GM18526 (cell line): ENCODE data around the gene GSTM3.

Experiments used
- POLR2A ChIP-seq: IDR thresholded peaks from 3 replicates; pipeline ENCODE4 v1.6.1; 2011; ENCODE audit not compliant: insufficient read length; ENCODE audit errors: extremely low read depth

The GSTM3 gene

DNA sequence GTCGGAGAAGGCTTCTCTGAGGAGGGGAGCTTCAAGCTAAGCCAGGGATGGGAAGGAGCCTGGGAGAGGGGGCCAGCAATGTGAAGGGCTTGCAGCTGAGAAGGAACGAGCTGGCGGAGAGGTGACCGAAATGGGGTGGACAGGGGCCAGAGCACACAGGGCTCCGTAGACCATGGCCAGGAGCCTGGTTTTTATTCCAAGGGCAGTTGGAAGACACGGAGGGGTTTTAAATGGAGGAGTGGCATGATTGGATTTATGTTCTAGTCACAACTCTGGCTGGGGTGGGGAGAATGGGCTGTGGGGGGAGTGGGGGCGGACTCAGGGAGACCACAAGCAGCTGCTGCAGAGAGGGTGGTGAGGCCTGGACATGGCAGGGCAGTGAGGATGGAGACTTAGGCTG, 28.0 kb upstream of the GSTM3 start:
- TF ChIP-seq POLR2A: no peak

DNA sequence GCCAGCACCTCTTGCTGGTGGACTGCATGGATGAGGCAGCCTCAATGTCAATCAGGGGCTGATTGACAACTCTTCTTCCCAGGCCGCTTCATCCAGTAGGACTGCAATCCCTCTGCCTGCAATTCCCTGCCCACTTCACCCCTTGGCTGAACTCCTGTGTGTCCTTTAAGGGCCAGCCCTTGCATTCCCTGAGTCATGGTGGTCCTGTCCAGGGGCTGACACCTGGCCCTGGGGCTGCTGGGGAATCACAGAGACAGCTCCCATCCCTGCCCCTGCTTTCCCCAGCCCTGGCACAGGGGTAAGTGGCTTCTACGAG, 27.5 kb upstream of the GSTM3 start:
- TF ChIP-seq POLR2A: no peak

DNA sequence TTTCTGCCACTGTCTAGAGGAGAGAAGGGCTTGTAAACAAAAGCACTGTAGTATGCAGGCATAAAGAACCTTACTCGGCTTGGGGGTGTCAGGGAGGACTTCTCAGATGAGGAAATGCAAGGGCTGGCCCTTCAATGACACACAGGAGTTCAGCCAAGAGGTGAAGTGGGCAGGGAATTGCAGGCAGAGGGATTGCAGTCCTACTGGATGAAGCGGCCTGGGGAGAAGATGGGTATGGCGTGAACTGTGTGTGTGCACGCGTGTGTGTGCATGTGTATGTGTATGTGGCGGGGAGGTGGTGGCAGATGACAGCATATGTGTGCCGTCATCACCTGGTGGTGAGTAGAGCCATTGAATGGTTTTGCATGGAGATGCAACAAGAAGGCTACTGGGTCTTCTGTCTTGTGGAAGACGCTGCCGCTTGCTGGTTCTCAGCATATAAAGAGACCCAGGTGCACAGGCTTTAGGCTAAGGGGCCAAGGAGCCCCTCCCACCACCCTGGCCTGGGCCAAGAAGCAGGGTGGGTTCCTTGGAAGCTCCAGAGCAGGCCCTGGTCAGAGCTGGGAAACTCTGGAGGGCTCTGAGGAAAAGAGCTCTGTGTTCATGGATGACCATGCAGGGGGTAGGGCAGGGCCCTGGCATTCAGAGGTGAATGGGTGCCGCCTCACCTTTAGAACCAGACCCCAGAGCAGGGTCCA, 26.9 kb upstream of the GSTM3 start:
- TF ChIP-seq POLR2A: no peak

DNA sequence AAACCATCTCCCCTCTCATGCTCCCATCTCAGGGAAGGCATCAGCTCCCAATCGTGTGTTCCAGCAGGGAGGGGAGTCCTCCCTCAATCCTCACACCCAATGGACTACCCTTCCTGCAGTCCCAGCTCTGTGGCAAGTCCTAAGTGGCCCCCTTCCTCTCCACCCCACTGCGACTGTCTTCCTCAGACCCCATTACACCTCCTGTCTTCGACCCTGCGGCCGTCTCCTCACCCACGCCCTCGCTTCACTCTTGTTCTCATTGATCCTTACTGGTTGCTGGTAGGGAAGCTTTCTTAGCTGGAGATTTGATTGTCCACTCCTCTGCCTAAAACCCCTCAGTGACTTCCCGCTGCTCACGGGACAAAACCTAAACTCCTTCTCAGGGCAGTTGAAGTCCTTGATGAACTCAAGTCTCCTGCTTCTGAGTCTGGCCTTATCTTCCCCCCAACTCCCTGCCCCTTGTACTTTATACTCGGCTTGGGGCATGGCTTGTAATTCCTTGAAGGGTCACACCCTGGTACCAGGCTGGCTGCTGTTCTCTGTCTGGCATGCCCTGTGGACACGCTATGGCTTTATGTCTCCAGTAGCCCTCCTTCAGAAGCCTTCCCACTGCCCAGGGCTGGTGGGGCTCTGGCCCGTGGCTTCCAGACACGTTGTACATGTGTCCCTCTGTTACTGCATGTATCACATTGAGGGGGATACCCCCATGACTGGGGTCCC, 25.2 kb upstream of the GSTM3 start:
- TF ChIP-seq POLR2A: no peak

DNA sequence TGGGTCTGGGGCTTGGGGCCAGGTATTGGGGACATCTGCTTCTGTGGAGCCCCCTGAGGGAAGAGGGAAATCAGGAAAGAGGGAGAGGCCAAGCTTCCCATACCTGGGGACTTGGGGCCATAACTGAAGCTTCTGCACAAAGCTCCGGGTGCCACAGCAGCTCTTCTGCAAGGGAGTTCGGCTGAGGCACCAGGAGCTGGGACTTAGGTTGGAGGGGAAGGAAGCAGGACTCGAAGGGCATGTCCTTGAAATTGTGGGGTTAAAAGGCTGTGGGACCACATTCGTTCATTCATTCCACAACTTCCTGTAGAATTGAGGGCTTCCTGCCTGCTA, 24.6 kb upstream of the GSTM3 start:
- TF ChIP-seq POLR2A: no peak

DNA sequence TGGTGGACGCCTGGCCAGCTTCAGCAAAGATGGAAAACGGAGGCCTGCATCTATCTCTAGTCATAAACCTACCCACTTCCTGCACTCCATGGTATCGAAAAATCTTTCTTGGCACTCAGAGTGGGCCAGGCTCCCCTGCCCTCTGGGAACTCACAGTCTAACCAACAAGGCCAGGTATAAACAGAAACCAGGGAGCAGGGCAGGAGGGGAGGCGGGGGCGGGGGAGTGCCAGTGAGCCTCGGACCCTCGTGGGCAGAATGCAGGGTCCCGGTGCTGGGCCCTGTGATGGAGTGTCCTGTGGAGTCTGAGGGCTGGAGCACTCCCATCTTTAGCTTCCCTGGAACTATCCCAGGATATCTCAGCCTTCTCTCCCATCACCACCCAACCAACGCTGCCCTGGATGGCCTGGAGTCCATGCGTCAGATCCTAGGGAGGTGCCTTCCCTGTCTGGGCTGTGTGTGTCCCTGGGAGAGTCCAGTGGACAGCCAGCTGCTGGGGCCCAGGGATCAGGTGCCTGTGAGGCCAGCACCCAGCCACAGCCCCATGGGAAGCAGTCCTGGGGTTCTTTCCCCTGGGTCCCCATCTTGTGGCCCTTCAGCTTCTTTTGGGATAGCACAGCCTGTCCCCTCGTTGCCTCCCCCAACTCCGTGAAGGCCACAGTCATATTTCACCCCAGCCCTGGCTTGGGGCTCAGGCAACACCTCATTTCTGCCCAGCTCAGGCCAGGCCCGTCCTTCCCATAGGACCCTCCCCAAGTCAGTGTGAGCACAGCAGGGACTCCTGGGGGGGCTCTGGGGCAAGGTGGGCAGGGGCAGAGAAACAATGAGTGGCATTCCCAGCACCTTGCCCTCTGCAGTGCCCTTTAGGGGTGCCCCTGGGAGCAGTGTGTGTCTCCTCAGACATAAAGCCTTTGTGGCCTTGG, 24.0 kb upstream of the GSTM3 start:
- TF ChIP-seq POLR2A: no peak

DNA sequence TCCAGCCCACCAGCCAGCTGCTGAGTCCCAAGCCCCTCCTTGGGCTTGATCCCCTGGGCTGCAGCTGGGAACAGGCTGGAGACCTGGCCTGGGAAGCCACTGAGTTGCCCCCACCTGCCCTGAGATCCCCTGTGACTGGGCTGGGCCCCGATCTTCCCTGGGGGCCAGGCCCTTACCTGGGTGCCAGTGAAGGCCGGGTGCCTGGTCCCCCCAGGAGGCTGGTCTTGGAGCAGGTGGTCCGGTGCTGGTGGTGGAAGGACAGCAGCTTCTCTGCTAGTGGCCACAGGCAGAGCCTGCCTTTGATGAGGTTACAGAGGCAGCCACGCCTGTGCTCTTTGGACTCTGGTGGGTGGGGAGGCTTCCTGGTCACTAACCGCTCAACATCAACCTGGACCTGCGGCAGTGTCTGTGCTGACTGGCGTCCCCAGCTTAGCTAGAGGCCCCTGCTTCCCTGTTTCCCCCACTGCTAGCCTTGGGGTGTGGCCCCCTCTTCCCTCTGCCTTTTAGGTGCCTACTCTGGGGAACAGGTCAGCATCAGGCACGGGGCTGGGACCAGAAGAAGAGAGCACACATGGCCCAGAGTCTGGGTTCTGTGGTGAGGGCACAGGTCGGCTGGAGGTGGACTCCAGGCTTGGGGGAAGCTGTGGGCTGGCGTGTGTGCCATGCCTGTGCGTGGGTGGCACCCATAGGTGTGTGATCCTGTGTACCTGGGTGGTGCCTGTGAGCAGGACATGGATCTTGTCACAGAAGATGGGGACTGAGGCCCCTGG, 23.0 kb upstream of the GSTM3 start, which contains the start of gene EPS8L3:
Gene EPS8L3 (minus strand): TSS at position 278 of the 770 bp plus-strand sequence. CDS start 2,174 bp downstream, outside the sequence.
- TF ChIP-seq POLR2A: no peak

DNA sequence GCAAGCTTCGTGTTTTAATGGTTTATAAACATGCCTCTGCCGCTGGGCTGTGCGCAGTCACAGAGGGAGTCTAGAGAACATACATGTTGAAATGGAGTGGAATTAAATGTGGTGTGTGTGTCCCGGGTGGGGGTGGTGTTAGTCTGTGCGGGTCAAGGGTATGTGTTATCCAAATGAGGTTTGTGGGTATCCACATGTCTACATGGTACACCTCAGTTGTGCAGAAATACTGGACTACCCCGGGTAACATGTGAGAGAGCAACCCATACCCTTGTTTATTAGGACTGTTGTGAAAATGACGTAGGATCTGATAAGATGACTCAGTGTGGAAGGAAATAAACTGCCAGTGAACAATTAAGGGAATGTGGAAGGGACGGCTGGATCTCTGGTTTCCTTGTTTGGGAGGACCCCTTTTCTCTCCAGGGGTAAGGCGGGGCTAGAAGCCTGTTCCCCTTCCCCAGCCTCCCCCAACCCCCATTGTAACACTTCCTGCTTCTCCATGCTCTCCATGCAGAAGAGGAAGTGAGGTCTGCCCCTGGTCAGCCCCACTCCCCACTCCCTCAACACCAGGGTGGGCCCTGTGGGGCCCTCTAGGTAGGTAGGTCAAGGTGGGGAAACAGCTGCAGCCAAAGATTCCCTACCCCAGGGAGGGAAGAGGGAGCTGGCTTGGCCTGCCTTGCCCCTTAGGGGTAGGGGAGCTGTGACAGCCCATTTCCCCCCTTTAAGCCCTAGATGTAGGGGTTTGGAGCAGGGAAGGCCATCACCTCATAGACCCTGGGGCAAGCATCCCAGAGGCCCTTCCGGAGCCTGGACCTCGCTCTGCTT, 22.2 kb upstream of the GSTM3 start:
- TF ChIP-seq POLR2A: no peak

DNA sequence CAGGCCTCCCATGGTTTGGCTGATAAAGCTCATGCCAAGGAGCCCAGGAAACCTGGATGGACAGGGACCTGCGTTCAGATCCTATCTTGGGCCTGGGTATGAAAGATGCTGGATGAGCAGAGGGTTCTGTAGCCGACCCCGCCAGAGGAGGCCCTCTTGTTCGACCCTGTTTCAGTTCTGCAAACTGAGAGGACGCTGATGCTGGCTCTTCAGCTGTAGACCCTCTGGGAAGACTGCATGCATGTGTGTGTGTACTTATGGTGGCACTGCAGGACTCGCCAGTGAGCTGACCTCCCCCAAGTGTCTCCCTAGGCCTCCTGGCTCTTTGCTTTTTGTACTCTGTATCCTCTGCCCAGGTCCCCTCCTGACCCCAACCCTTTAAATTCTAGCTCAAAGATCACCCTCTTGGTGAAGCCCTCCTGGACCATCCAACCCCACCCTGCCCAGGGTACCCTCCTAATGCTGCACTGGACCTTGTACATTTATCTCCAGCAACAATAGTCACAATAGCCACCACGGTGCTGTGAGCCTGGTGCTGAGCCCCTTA, 21.3 kb upstream of the GSTM3 start:
- no peak for TF ChIP-seq POLR2A

DNA sequence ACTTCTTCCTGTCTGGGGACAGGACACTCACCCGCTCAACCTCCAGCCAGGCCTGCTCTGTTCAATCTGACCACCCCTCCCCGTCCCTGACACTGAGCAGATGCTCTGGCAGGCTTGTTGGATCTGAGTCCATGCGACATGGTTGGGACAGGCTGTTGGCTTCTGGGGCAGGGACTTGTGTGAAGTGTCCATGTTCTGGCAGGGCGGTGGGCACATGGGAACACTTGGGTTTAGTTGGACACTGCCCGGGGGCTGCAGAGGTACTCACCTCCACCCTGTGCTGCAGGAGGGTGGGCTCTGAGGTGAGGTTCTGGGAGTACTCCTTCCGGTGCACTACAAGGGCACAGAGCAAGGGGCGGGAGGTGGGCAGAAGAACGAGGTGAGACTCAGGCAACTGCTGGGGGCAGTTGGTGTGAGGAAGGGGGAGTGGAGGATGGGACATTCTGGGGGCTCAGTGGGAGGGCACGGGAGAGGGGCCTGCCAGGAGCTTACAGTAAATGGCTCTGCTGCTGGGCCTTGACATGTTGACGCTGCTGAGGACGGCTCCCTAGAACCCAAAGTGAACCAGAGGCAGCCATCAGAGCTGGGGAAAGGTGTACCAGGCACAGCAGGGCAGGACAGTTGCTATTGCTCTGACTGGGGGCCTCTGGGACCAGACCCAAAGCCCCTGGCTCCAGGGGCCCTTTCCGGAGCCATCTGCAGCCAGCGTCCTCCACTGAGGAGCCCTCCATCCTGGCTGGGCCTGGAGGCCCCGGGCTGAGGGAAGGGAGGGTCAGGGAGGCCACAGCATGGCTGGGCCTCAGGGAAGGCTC, 20.6 kb upstream of the GSTM3 start:
- no peak for TF ChIP-seq POLR2A

DNA sequence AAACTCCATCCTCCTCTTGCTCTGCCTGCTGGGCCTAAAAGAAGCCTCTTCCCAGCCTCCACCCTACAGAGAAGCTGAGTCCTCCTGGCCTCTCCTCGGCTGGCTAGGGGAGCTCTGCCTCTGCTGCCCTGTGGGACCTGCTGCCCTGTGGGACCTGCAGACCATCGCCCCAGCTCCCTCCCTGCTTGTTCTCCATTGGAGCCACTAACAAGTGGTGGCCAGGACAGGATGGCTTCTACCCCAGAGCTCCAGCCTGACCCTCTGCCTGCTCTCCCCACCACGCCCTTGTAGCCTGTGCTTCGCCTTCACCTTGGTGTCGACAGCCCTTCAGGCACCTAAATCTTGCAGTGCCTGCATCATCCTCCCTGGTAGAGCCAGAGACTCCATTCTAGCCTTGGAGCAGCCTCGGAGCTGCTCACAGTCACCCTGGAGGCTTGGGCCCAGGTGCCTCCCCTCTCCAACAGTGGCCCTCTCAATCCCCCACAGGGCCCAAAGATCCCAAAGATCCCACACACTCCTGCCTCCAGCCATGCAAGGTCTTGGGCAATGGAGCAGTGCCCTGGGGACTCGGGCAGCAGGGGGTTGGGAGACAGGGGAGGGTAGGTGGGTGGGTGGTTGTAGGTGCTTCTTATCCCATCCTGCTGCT, 19.9 kb upstream of the GSTM3 start:
- TF ChIP-seq POLR2A: no peak

DNA sequence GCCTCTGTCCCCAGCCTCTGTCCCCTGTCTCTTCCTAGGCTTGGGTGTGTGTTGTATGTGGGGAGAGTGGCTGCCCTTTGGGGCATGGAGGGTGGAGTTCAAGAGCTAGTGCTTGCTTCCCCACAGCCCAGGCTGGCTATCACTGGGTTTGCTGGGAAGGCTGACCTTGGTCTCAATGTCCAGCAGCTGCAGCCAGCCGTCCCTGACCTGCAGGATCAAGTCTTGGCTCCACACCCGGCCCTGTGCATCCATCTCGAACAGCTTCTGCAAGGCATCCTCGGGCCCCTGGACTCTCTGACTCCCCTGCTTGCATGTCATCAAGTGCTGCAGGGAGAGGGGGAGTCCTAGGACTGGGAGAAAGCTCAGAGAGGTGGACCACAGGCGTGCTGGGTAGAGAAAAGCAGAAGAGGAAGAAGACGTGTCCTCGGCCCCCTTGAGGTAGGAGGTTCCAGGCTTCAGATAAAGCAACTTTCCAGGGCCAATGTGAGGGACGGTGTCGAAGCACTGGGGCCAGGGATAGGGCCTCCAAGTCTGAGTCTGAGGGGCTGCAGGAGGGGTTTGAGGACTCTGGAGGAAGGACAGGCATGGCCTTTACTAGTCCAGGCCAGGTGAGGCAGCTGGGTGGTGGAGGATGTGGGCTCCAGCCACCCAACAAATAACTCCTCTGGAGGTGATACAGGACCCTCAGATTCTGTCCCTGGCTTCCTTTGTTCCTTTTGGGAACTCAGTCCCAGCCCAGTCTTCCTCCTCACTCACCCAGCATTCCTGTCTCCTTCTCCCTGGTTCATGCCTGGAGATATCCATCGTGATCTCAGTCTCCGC, 18.9 kb upstream of the GSTM3 start:
- no peak for TF ChIP-seq POLR2A
